H1 (cell line): ENCODE measurements around the gene MEF2D. TPM values are rescaled to one million over a fixed set of nuclear protein-coding genes. Genes with fewer than 3 reads are reported as not detected.

Experiments used
- polyA plus RNA-seq, 7 experiments: library from polyadenylated mRNA; depleted of rRNA in 3 of 7; stranded (reverse) in 5 of 7; unstranded in 2 of 7; fragments of >200 nt in 5 of 7; fragments of 200-250 nt in 2 of 7; gene quantifications; 1 replicate in 5 of 7; 2 replicates in 1 of 7; 4 replicates in 1 of 7; pipeline versions ENCODE4 v1.2.1 to v1.2.3, GENCODE V29; 2011 to 2013; ENCODE audit warnings: missing spikeins in 2 of 7, mixed read lengths in 2 of 7
- total RNA-seq: library from RNA; stranded (reverse); fragmentation: NEBNext Ultra II Directional; extraction: Animal tissue kit (Norgen Biotek cat#: 25700); gene quantifications from 2 replicates; pipeline ENCODE4 v1.2.1, GENCODE V29; 2021
- TF ChIP-seq, protein P1 (sequence below): fragments of 300-600 bp; sonication (generic); IDR thresholded peaks from 2 replicates; pipeline ENCODE4 v1.7.1; 2012; ENCODE audit warnings: low read length, moderate library complexity, mild to moderate bottlenecking, inconsistent platforms; ENCODE audit not compliant: insufficient replicate concordance

MEF2D gene
- total and polyA plus RNA-seq, 2 of the 8 experiments (the other 6 are each of a cell fraction or from before 2014, with no cell fraction given), result 17.3 to 20.3 TPM

DNA sequence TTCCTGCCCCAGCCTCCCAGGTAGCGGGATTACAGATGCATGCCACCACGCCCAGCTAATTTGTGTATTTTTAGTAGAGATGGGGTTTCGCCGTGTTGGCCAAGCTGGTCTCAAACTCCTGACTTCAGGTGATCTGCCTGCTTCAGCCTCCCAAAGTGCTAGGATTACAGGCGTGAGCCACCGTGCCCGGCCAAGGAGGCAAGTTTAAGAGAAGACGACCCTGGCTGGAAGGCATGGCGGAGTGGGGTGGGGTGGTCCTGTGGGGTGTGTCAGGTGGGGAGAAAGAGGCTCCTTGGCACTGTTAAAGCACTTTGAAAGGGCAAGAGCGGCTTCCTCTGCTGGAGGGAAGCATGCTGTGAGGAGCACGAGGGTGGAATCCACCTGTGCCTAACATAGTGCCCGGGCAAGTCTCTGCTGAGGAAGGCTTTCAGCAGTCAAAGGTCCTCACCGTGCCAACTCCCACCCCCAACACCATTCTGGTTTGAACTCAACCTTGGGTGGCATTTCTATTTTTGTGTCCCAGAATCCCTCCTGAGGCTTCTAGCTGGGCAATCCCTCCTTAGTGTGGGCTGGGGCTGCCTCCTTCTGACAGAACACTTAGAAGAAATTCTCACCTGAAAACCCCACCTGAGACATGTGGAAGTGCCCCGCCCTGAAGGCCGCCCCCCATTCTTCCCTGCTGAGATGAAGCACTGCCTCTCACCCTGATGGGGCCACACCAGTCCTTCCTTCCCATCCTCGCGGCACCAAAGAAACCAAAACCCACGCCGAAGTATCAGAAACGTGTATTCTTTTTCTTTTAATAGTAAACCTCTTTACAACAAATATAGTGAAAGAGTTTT is 37.4 kb downstream of the MEF2D start (continued):
- TF ChIP-seq, protein P1, sequence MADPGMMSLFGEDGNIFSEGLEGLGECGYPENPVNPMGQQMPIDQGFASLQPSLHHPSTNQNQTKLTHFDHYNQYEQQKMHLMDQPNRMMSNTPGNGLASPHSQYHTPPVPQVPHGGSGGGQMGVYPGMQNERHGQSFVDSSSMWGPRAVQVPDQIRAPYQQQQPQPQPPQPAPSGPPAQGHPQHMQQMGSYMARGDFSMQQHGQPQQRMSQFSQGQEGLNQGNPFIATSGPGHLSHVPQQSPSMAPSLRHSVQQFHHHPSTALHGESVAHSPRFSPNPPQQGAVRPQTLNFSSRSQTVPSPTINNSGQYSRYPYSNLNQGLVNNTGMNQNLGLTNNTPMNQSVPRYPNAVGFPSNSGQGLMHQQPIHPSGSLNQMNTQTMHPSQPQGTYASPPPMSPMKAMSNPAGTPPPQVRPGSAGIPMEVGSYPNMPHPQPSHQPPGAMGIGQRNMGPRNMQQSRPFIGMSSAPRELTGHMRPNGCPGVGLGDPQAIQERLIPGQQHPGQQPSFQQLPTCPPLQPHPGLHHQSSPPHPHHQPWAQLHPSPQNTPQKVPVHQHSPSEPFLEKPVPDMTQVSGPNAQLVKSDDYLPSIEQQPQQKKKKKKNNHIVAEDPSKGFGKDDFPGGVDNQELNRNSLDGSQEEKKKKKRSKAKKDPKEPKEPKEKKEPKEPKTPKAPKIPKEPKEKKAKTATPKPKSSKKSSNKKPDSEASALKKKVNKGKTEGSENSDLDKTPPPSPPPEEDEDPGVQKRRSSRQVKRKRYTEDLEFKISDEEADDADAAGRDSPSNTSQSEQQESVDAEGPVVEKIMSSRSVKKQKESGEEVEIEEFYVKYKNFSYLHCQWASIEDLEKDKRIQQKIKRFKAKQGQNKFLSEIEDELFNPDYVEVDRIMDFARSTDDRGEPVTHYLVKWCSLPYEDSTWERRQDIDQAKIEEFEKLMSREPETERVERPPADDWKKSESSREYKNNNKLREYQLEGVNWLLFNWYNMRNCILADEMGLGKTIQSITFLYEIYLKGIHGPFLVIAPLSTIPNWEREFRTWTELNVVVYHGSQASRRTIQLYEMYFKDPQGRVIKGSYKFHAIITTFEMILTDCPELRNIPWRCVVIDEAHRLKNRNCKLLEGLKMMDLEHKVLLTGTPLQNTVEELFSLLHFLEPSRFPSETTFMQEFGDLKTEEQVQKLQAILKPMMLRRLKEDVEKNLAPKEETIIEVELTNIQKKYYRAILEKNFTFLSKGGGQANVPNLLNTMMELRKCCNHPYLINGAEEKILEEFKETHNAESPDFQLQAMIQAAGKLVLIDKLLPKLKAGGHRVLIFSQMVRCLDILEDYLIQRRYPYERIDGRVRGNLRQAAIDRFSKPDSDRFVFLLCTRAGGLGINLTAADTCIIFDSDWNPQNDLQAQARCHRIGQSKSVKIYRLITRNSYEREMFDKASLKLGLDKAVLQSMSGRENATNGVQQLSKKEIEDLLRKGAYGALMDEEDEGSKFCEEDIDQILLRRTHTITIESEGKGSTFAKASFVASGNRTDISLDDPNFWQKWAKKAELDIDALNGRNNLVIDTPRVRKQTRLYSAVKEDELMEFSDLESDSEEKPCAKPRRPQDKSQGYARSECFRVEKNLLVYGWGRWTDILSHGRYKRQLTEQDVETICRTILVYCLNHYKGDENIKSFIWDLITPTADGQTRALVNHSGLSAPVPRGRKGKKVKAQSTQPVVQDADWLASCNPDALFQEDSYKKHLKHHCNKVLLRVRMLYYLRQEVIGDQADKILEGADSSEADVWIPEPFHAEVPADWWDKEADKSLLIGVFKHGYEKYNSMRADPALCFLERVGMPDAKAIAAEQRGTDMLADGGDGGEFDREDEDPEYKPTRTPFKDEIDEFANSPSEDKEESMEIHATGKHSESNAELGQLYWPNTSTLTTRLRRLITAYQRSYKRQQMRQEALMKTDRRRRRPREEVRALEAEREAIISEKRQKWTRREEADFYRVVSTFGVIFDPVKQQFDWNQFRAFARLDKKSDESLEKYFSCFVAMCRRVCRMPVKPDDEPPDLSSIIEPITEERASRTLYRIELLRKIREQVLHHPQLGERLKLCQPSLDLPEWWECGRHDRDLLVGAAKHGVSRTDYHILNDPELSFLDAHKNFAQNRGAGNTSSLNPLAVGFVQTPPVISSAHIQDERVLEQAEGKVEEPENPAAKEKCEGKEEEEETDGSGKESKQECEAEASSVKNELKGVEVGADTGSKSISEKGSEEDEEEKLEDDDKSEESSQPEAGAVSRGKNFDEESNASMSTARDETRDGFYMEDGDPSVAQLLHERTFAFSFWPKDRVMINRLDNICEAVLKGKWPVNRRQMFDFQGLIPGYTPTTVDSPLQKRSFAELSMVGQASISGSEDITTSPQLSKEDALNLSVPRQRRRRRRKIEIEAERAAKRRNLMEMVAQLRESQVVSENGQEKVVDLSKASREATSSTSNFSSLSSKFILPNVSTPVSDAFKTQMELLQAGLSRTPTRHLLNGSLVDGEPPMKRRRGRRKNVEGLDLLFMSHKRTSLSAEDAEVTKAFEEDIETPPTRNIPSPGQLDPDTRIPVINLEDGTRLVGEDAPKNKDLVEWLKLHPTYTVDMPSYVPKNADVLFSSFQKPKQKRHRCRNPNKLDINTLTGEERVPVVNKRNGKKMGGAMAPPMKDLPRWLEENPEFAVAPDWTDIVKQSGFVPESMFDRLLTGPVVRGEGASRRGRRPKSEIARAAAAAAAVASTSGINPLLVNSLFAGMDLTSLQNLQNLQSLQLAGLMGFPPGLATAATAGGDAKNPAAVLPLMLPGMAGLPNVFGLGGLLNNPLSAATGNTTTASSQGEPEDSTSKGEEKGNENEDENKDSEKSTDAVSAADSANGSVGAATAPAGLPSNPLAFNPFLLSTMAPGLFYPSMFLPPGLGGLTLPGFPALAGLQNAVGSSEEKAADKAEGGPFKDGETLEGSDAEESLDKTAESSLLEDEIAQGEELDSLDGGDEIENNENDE, result no peak
- TF ChIP-seq, all 59 proteins: peak for 0
